ENCODE data around the gene PLCB1.

The PLCB1 gene

DNA sequence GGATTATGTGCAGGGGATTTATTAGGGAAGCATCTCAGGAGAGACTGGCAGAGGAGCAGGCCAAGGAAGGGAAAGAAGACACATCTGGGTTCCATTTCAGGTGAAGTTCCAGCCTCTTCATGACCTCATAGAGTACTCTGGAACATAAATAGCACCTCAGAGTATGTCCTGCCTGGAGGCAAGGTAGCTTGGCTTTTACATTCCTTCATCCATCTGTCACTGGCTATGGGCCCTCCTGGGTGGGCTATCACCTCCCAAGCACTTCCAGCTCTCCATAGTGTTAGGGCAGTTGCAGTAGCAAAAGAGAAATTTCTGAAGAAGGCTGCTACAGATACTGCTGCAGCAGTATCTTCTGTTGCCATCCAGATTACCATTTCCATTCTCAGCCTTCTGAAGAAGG is 116.0 kb downstream of the PLCB1 start:
- DNase-seq = no peak

DNA sequence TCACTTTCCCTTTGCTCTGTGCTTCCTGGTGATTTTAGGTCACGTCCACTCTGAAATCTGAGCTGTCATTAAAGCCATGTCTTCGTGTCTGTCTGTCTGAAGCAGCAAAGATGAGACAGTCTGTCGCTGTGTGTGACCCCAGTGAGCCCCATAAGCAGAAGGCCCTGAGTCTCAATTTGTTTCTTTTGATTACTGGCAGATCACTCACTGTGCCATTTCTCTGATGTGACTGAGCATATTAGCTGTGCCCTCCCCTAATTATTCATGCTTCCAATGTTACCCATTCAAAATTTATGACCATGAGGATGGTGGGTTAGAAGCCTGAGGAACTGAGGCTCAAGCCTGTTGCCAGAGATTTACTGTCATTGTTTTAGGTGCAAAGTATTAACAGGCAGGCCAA is 117.6 kb downstream of the PLCB1 start:
- DNase-seq = no peak

DNA sequence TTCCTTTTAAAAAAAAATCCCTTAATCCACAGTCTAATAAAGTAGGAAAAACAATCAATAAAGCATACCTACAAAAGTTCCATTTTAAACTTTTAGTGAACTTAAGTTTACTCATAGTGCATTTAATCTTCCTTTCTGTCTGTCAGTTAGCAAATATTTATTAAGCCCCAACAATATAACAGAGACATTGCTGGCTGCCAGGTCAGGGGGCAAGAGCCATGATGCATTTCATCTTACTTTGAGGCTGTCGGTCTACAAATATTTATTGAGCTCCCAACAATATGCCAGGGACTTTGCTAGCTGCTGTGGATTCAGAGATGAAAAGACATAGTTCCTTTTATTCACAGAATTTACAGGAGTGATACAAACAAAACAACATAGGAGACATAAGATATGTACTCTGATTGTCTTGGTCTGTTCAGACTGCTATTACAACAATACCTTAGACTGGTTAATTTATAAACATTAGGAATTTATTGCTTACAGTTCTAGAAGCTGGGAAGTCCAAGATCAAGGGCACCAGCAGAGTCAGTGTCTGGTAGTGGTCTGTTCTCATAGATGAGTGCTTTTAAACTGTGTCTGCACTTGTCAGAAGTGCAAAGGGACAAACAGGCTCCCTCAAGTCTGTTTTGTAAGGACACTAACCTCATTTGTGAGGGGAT is 118.6 kb downstream of the PLCB1 start:
- no peak for DNase-seq

DNA sequence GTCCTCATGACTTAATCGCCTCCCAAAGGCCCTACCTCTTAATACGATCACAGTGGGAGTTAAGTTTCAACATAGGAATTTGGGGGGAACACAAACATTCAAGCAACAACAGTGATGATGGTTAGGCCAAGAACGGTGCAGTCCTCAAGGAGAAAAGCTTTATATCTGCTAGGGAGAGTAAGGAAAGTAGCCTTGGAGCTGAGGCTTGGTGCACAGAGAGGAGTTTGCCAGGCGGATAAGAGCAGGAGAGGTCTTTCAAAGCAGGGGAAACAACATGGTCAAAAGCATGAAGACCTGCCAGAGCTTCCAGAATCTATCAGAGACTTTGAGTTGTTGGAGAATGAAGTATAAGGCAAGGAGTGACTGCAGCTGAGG is 119.1 kb downstream of the PLCB1 start:
- DNase-seq = no peak

DNA sequence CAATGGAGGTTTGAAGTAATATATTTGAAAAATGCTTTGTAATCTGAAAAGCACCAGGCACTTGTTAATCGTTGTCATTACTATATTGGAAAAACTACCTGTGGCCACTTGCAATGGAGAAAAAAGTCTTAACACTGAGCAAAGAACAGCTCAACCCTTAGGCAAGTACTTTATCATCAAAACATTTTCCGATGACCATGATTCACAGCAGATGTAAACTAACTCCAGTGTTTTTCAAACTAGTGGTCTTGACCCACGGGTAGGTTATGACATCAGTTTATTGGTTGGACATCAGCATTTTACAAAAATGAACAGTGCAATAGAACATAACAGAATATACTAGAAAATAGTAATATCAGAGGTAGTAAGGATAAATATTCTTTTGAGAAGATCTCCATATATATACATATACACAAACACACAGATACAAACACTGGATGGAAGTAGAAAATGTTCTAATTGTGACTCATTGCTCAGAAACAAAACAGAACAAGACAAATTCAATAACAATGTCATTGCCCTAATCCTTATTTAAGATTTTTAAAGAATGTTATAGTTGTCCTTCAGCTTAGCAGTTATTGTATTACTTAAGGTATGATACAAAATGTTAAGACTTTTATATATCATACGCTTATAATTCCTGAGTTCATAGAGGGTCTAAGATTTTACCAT is 123.0 kb downstream of the PLCB1 start:
- DNase-seq = no peak

DNA sequence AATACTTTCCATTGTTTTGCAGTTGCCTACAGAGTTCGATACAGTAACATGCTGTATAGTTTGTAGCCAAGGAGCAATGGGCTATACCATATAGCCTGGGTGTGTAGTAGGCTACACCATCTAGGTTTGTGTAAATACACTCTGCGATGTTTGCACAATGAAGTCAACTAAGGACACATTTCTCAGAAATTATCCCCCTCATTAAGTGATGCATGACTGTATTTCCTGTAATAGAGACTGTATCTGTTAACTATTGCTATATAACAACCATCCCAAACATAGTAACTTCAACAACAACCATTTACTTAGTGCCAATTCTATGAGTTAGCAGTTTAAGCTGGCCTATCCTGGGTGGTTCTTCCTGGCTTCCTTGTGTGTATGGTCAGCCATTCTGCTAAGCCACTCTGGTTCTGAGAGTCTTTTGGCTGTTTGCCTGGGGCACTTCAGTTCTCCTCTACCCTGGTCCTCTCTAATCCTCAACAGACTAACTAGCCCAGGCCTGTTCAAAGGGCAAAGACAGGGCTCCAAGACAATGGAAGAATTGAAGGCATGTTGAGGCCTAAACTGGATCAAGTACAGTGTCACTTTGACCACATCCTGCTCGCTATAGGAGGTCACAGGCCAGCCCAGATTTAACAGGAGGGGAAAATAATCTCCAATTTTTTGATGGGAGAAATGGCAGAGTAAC is 124.0 kb downstream of the PLCB1 start:
- no peak for DNase-seq

DNA sequence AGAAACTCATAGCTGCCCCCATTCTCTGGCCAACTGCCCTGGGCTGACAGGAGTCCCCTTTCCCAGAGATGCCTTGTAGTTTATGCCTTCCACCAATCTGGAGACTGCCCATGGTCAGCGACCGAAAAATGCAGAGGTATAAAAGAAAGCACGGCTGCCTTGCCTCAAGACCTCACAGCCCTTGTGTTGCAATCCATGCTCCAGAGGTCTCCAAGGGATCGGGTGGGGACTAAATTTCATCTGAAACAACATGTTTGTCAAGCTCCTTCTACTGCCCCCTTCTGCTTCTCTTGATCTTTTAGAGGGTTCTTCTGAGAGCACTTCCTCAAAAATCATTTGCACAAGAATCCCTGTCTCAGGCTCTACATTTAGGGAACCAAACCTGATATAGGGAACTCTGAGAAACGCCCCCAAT is 128.8 kb downstream of the PLCB1 start:
- no peak for DNase-seq

DNA sequence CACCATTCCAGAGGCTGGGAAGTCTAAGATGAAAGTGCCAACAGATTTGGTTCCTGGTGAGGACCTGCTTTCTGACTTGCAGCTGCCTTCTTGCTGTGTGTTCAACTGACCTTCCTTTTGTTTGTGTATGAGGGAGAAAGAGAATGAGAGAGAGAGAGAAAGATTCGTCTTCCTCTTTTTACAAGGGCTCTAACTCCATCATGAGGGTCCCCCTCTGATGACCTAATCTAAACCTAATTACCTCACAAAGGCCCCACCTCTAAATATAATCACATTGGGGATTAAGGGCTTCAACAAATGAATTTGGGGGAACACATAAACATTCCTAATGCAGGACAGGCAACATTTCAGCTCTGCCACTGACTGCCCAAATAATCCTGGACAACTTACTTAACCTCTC is 130.7 kb downstream of the PLCB1 start:
- no peak for DNase-seq

DNA sequence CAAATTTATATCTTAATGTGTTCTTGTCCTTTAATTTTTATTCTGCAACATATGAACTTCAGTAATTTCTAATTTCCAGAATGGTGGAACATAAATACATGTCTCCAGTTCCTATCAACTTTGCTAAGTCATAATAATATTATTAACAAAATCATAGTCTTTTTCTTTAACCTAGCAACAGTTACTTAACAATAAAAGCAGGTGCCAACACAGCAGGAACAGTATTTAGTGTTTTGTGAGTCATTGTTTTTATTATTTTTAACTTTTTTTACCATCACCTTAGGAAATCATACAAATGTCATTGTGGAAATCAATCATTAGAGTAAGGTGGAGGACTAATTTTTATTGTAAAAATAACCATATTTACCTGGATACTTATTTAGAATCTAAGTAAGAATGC is 133.5 kb downstream of the PLCB1 start:
- no peak for DNase-seq

DNA sequence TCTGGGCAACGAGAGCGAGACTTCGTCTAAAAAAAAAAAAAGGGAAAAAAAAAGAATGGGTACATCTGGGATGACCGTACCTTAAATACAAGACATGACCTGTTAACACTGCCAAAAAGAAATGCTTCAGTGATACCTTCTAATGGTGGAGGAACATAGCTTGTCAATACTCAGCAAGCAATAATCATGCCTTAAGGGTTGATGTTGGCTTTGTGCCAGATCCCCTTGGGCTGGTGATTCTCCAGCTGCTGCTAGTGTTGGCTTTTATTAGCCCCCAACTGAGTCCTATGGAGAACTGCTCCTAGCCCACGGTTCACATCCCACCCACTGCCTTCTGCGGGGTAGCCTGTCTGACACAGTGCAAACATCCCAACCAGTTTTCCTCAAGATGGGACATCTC is 134.9 kb downstream of the PLCB1 start:
- no peak for DNase-seq

DNA sequence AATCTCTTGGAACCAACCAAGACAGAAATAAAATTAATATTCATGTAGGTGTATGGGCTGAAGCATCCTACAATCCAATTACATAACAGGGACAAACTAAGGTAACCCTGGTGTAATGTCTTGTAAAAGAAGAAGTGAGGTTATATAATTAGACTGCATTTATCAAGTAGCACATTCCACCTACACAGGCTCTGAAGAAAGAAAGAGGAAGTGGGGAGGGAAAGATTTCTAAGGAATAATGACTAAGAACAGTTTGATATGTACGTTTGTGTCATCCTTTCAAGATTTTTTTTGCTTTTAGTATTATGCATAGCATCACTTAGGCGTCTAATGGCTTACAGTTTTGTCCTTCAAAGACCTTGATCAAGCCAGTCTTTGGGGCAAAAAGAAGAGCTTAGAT is 139.7 kb downstream of the PLCB1 start:
- DNase-seq = no peak

DNA sequence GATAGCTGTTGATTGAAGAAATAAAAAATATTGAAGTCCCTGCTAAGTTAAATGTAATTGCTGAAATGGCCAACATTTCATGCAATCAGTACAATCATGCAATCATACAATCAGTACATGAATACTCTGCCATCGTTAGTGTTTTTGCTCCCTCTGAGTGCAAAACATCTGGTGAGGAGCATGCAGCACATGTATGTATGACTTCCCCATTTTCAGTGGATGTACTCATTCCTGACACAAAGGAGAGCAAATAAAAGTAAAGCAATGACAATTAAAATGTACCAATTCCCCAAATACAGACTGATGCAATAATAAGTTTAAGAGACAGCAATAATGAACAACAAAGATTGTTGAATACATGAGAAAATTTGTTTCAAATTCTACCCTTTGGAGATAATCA is 140.7 kb downstream of the PLCB1 start:
- no peak for DNase-seq

DNA sequence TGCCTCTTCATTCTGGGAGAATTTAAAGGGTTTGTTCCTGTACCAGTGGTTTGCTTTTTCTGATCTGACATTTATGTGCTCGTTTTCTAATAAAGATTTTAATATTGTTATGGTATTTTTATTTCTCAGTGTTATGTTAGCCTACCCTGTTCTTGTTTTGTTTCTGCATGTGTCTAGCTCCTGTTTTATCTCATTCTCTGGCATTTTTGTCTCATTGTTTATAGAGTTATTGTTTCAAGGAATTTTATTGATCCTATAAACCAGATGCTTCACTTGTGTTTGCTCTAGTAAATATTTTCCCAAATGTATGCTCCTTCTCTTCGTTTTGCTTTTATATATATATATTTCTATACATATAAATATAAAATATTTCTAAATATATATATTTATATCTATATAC is 152.8 kb downstream of the PLCB1 start:
- DNase-seq = no peak

DNA sequence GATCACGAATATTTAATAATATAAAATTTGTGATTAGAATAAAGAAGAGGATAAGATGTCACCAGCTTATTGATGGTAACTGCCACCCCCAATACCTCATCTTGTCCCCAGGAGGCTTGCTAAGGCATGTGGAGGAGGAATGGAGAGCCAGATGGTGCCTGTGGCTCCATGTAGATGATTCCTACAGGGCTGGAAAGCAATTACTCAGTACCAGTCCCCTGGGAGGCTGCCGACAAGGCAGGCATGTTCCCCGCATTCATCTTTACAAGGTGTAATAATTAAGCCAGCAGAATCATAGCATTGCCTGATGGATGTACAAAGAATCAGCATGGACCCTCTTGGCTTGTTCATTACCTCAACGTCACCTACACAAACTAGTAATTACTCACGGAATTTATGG is 155.3 kb downstream of the PLCB1 start:
- no peak for DNase-seq

DNA sequence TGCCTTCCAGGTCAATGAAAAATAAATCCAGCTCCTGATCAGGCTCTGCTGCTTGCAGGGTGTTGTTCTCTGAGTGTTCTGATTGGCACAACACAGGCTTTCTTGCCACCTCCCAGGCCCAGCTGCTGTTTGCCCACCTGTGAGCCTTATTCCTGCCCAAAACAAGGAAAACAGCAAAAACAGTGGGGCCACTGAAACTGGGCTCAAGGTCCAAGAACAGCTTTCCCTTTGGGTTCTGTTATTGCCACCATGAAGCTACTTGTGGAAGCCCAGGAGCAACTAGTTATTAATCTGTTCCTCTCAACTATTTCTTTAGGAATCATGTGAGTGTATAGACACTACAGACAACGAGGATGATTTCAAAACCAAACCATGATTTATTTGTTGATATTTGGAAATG is 159.1 kb downstream of the PLCB1 start:
- no peak for DNase-seq

DNA sequence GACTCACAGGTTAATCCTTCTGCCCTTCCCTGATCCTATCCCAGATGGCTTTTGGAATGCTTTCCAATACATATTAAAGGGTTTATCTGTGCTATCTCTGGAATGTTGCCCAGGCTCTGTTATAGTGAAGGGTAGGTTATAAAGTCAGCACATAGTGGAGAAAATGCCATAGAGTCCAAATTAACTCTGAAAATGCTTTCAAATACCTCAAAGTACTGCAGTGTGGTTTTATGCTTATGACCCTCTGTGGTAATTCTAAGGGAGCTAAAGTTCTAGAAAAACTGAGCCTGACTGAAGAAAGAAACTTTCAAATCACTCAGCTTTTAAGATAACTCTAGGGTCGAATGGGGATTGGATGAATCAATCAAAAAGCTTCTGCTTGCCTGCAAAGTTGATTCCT is 159.8 kb downstream of the PLCB1 start:
- DNase-seq = no peak

DNA sequence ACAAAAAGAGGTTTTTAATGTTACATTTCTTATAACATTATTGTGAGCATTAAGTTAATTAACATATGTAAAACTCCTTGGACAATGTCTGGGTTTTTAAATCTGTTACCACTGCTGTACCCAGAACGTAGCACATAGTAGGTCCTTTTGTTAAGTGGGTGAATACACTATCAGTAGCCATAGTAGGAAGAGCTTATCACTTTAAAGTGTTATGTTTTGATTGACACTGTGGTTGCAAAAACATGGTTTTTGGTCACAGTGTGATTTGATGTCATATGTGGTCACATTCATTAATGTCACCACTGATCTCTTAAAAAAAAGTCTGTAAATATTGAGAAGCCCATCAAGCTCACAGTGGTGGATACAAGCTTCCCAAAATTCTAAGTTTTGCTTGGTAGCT is 160.7 kb downstream of the PLCB1 start:
- no peak for DNase-seq

DNA sequence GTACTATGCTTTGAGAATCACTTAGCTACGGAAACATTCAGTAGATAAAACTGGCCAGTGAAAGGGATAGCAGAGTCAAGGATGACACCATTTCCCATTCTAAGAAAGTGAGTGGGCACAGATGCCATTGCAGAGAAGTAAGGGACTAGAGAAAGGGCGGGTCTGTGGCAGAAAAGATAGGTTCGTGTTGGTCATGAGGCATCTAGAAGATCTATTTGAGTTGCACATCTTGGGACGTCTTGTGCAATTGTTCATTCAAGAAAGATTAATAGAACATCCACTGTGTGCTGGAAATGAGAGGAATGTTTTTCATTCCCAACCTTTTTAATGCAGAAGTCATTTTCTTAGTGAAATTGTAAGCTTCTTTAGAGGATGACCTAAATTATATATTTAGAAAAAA is 161.7 kb downstream of the PLCB1 start:
- DNase-seq = no peak

DNA sequence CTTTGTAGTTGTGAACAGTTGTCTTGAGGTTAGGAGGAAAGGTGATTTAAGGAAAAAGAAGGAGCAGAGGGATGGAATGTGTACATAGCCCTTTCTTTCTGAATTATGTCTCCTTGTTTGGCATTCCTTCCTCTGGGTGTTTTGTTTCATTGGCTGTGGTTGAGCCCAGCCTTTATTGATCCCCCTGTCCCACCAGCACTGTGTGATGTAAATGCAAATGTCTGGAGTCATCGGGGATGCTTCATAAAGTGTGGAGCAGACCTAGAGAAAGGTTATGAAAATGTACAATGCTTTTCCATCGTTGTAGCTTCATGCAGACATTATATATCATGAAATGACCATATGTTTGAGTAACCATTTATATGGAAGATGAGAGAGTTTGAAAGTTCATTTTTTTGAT is 164.5 kb downstream of the PLCB1 start:
- DNase-seq = no peak

DNA sequence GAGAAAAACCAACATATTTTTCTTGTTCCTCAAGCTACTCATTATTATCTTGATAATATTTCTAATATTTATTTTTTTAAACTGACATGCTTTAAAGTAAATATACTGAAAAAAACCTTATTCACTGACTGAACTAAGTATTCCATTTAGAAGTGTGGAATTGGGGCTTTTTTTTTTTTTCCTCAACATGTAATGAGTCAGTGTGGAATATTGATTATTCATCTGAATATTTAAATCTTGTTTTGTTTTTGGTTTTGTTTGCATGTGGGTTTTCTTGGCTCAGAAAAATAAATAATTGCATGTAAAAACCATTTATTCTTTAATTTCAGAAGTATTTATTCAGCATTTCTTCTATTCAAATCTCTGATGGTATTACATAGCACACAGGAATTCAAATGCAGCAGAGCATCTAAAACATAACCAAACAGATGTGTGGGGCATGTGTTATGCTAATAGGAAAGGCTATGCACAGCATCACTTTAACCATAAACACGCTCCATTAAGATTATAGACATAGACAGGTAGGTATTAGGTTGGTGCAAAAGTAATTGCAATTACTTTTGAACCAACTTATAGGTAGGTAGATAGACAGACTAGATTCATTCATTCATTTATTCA is 166.5 kb downstream of the PLCB1 start:
- DNase-seq = no peak

DNA sequence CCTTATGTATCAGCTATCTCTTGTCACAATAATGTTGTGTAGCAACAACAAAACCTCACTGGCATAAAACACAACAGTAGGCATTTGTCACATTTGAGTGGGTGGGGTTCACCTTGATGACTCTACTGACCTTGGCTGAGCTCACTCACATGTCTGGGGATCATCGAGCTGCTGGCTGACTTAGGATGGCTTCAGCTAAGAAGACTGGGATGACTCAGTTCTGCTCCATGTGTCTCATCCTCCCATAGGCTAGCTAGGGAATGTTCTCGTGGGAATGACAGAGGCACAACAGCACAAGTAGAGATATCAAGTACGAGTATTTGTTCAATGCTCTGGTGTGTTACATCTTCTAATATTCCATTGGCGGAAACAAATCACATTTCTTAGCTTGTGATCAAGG is 167.9 kb downstream of the PLCB1 start:
- DNase-seq = no peak

DNA sequence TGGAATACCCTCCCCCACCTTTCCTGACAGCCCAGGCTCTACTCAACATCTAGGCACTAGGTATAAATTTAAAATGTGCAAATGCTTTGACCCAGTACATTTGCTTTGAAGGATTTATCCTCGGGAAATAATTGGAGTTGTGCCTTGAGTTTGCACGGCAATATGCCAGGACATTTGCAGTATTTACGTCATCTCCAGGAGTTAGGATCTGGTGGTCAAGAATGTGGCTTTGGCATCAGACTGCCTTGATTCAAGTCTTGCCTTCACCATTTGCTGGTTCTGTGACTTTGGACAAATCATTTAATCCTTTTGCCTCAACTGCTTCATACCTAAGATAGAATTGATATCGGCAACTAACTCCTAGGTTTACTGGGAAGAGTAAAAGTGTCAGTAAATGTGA is 169.6 kb downstream of the PLCB1 start:
- DNase-seq = no peak

DNA sequence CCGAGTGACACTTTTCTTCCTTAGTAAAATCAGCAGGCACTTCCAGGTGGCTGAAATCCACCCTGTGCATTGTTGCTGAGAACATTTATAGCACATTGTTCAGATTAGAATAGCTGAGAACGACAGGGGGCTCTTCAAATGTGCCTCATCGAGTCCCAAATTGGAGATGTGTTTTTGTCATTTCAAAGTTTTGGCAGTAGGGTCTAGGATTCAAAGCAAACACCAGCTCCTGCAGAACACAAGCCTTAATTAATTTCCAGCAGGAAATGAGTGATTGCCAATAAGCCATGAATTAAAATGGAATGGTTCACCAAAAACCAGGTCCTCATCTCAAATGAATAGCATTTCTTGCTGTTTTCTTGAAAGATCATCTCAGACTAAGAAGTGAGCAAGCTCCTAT is 171.6 kb downstream of the PLCB1 start:
- DNase-seq = no peak

All from T-helper 1 cell (primary cell).